Neural progenitor cell (in vitro differentiated cells): Measurements from ENCODE around the gene PRDM1. TPM values are rescaled to one million over a fixed set of nuclear protein-coding genes. Genes with fewer than 3 reads are reported as not detected.

Source experiments
- DNase-seq: peaks from one replicate; pipeline ENCODE4 v3.0.0-alpha.2; 2016; ENCODE audit warnings: low spot score
- H2AFZ ChIP-seq: fragments of 200-600 bp; sonication (generic); replicated peaks from 2 replicates; pipeline ENCODE4 v1.6.1; 2016; ENCODE audit warnings: antibody characterized with exemption
- H3F3A ChIP-seq: fragments of 200-600 bp; sonication (generic); 2 replicates; pipeline ENCODE4 v1.6.1; 2016; ENCODE audit warnings: antibody characterized with exemption, low read depth
- H3K27ac ChIP-seq: fragments of 200-600 bp; sonication (generic); 2 replicates; pipeline ENCODE4 v1.5.1; 2016; ENCODE audit warnings: mild to moderate bottlenecking
- H3K27me3 ChIP-seq: fragments of 200-600 bp; sonication (generic); 2 replicates; pipeline ENCODE4 v1.6.1; 2016; ENCODE audit warnings: mild to moderate bottlenecking, moderate library complexity
- H3K36me3 ChIP-seq: fragments of 200-600 bp; sonication (generic); 2 replicates; pipeline ENCODE4 v1.5.1; 2016
- H3K4me1 ChIP-seq: fragments of 200-600 bp; sonication (generic); 2 replicates; pipeline ENCODE4 v1.6.1; 2016; ENCODE audit warnings: mixed run types
- H3K4me2 ChIP-seq: fragments of 200-600 bp; sonication (generic); 2 replicates; pipeline ENCODE4 v1.6.1; 2016
- H3K4me3 ChIP-seq: fragments of 200-600 bp; sonication (generic); 2 replicates; pipeline ENCODE4 v1.5.1; 2016
- H3K79me2 ChIP-seq: fragments of 200-600 bp; sonication (generic); 2 replicates; pipeline ENCODE4 v1.6.1; 2016; ENCODE audit warnings: low read depth
- H3K9ac ChIP-seq: fragments of 200-600 bp; sonication (generic); 2 replicates; pipeline ENCODE4 v1.6.1; 2016
- H3K9me3 ChIP-seq: fragments of 200-600 bp; sonication (generic); 2 replicates; pipeline ENCODE4 v1.5.1; 2016; ENCODE audit warnings: low read depth
- H4K20me1 ChIP-seq: fragments of 200-600 bp; sonication (generic); 2 replicates; pipeline ENCODE4 v1.6.1; 2016; ENCODE audit warnings: low read depth
- H3K27ac Mint-ChIP-seq: 3 replicates; pipeline ENCODE4 v1.8.0; 2021; ENCODE audit warnings: mixed read lengths
- H3K27me3 Mint-ChIP-seq: 2 replicates; pipeline ENCODE4 v1.8.0; 2022; ENCODE audit warnings: low read depth, mild to moderate bottlenecking, inconsistent platforms, moderate library complexity, mixed read lengths; ENCODE audit not compliant: insufficient read depth
- H3K36me3 Mint-ChIP-seq: 3 replicates; pipeline ENCODE4 v1.8.0; 2021; ENCODE audit warnings: mixed read lengths
- H3K4me1 Mint-ChIP-seq: 3 replicates; pipeline ENCODE4 v1.8.0; 2021; ENCODE audit warnings: mixed read lengths
- H3K4me3 Mint-ChIP-seq: 3 replicates; pipeline ENCODE4 v1.8.0; 2021; ENCODE audit warnings: mild to moderate bottlenecking, moderate library complexity, mixed read lengths
- H3K9me3 Mint-ChIP-seq: 3 replicates; pipeline ENCODE4 v1.8.0; 2020; ENCODE audit warnings: mixed read lengths
- CTCF ChIP-seq: fragments of 200-600 bp; sonication (generic); IDR thresholded peaks from 2 replicates; pipeline ENCODE4 v1.5.1; 2017; ENCODE audit warnings: antibody characterized with exemption, mild to moderate bottlenecking
- EZH2 ChIP-seq: fragments of 200-600 bp; sonication (generic); IDR thresholded peaks from 2 replicates; pipeline ENCODE4 v1.6.1; 2017; ENCODE audit warnings: antibody characterized with exemption, mild to moderate bottlenecking, moderate library complexity
- EZH2phosphoT487 ChIP-seq: fragments of 200-600 bp; sonication (generic); IDR thresholded peaks from 2 replicates; pipeline ENCODE4 v1.6.1; 2017; ENCODE audit warnings: antibody characterized with exemption
- total RNA-seq: library from RNA; depleted of rRNA; stranded (reverse); fragments of >200 nt; gene quantifications from 2 replicates; pipeline ENCODE4 v1.2.3, GENCODE V29; 2015; ENCODE audit warnings: low replicate concordance

PRDM1 gene
- total RNA-seq, 1 donor from 2014 or later, result 0.37 TPM

GRCh38 chr6:106134906-106135634, 48.9 kb downstream of the PRDM1 start:
- Histone ChIP-seq H3K4me3 (no peak overlapping the region), H3K27ac (no peak overlapping the region), H3F3A (no peaks in the 10 kb centered on the region), H3K9ac (no peak overlapping the region), H3K4me1 (no peaks in the 10 kb centered on the region), H3K36me3 (no peaks in the 10 kb centered on the region), H4K20me1 (no peaks in the 10 kb centered on the region), H2AFZ (no peak overlapping the region), H3K4me2 (no peak overlapping the region), H3K27me3 (no peaks in the 10 kb centered on the region), H3K79me2 (no peaks in the 10 kb centered on the region), H3K9me3 (no peaks in the 10 kb centered on the region)
- no peak for TF ChIP-seq EZH2
- TF ChIP-seq CTCF, result no peak
- no peak for TF ChIP-seq EZH2phosphoT487
- Mint-ChIP-seq H3K27ac (no peak overlapping the region), H3K4me3 (no peak overlapping the region), H3K9me3 (no peaks in the 10 kb centered on the region), H3K27me3 (peaks cover 2% of the 10 kb centered on the region), H3K4me1 (no peaks in the 10 kb centered on the region), H3K36me3 (no peaks in the 10 kb centered on the region)
- DNase-seq, result no peak

- Histone ChIP-seq H3K9me3 (no peaks in the 10 kb centered on the region), H3K36me3 (no peaks in the 10 kb centered on the region), H3F3A (no peaks in the 10 kb centered on the region), H3K4me3 (no peak overlapping the region), H4K20me1 (no peaks in the 10 kb centered on the region), H3K9ac (no peak overlapping the region), H3K4me2 (no peak overlapping the region), H3K27ac (no peak overlapping the region), H3K4me1 (no peaks in the 10 kb centered on the region), H3K27me3 (no peaks in the 10 kb centered on the region), H2AFZ (no peak overlapping the region), H3K79me2 (no peaks in the 10 kb centered on the region)
- Mint-ChIP-seq H3K27ac (no peak overlapping the region), H3K9me3 (no peaks in the 10 kb centered on the region), H3K36me3 (no peaks in the 10 kb centered on the region), H3K4me3 (no peak overlapping the region), H3K27me3 (peaks cover 2% of the 10 kb centered on the region), H3K4me1 (no peaks in the 10 kb centered on the region)
- TF ChIP-seq CTCF, result no peak
- TF ChIP-seq EZH2phosphoT487, result no peak
- TF ChIP-seq EZH2, result no peak
- DNase-seq, result no peak
Measured at GRCh38 chr6:106135911-106136571, 49.9 kb downstream of the PRDM1 start.

GRCh38 chr6:106136845-106137244, 50.7 kb downstream of the PRDM1 start:
- Histone ChIP-seq H3K27me3 (no peaks in the 10 kb centered on the region), H3K27ac (no peak overlapping the region), H3K36me3 (no peaks in the 10 kb centered on the region), H3K9ac (no peak overlapping the region), H3F3A (no peaks in the 10 kb centered on the region), H3K9me3 (no peaks in the 10 kb centered on the region), H3K79me2 (no peaks in the 10 kb centered on the region), H3K4me1 (no peaks in the 10 kb centered on the region), H3K4me2 (no peak overlapping the region), H2AFZ (no peak overlapping the region), H3K4me3 (no peak overlapping the region), H4K20me1 (no peaks in the 10 kb centered on the region)
- Mint-ChIP-seq H3K4me1 (peaks cover 4% of the 10 kb centered on the region), H3K27ac (no peak overlapping the region), H3K36me3 (no peaks in the 10 kb centered on the region), H3K4me3 (no peak overlapping the region), H3K9me3 (no peaks in the 10 kb centered on the region), H3K27me3 (peaks cover 2% of the 10 kb centered on the region)
- DNase-seq, result no peak
- TF ChIP-seq CTCF, result no peak
- TF ChIP-seq EZH2, result no peak
- no peak for TF ChIP-seq EZH2phosphoT487
